HL-60 (cell line): Measurements from ENCODE around the gene PWWP2B.

ENCODE experiments used
- DNase-seq, 2 experiments: peaks; one replicate each; pipeline ENCODE4 v3.0.0-alpha.2; 2010 to 2020; ENCODE audit warnings: low read depth in 1 of 2, low spot score in 1 of 2
- H3K27ac ChIP-seq: fragments of 250-450 bp; sonication (Bioruptor Pico); replicated peaks from 2 replicates; pipeline ENCODE4 v1.5.1; 2020; ENCODE audit warnings: mild to moderate bottlenecking, moderate library complexity
- H3K27me3 ChIP-seq: fragments of 250-450 bp; sonication (Bioruptor Pico); 2 replicates; pipeline ENCODE4 v1.5.1; 2021; ENCODE audit warnings: mild to moderate bottlenecking, moderate library complexity; ENCODE audit not compliant: insufficient read depth, poor library complexity, severe bottlenecking
- H3K4me3 ChIP-seq: replicated peaks from 2 replicates; pipeline ENCODE4 v1.5.1; 2011; ENCODE audit warnings: mild to moderate bottlenecking, control low read depth, low read length; ENCODE audit not compliant: insufficient read depth
- GABPA ChIP-seq: IDR thresholded peaks from 2 replicates; pipeline ENCODE4 v1.6.1; 2012; ENCODE audit warnings: low read depth
- POLR2AphosphoS5 ChIP-seq: IDR thresholded peaks from 2 replicates; pipeline ENCODE4 v1.6.1; 2012; ENCODE audit warnings: low read depth
- SPI1 ChIP-seq: IDR thresholded peaks from 2 replicates; pipeline ENCODE4 v1.6.1; 2012; ENCODE audit warnings: low read depth, mild to moderate bottlenecking, borderline replicate concordance
- TF ChIP-seq, protein P1 (sequence below): IDR thresholded peaks from one replicate; pipeline ENCODE4 v1.5.1; 2011; ENCODE audit warnings: low read length, control low read depth, inconsistent platforms; ENCODE audit not compliant: insufficient read depth
- TF ChIP-seq, protein P2 (sequence below): IDR thresholded peaks from 2 replicates; pipeline ENCODE4 v1.6.1; 2012; ENCODE audit warnings: low read depth; ENCODE audit not compliant: insufficient replicate concordance

PWWP2B gene

DNA sequence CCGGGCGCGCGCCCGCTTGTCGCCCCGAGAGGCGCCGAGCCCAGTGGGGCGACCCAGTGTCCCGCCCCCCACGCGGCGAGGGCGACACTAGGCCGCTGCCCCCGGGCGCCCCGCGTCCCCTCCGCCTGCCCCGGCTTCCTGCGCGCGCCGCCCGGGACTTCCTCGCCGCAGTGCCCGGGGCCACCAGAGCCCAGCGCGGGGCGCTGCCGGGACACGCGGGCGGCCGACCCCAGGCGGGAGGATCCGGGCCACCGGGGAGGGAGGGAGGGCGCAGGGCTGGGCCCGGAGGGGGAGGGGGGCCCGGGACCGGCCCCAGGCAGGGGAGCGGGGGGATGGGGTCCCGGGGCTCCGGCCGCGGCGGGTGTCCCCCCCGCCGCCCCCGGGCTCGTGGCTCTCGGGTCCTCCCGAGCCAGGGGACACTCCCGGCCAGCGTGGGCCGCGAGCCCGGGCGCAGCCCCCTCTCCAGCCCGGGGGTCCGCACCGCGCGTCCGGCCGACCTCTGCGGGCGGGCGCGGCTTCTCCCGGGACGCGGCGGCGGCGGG, 435 bp upstream of the PWWP2B start:
- TF ChIP-seq GABPA, result no peak
- TF ChIP-seq, protein P1, sequence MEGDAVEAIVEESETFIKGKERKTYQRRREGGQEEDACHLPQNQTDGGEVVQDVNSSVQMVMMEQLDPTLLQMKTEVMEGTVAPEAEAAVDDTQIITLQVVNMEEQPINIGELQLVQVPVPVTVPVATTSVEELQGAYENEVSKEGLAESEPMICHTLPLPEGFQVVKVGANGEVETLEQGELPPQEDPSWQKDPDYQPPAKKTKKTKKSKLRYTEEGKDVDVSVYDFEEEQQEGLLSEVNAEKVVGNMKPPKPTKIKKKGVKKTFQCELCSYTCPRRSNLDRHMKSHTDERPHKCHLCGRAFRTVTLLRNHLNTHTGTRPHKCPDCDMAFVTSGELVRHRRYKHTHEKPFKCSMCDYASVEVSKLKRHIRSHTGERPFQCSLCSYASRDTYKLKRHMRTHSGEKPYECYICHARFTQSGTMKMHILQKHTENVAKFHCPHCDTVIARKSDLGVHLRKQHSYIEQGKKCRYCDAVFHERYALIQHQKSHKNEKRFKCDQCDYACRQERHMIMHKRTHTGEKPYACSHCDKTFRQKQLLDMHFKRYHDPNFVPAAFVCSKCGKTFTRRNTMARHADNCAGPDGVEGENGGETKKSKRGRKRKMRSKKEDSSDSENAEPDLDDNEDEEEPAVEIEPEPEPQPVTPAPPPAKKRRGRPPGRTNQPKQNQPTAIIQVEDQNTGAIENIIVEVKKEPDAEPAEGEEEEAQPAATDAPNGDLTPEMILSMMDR, result no peak
- TF ChIP-seq, protein P2, sequence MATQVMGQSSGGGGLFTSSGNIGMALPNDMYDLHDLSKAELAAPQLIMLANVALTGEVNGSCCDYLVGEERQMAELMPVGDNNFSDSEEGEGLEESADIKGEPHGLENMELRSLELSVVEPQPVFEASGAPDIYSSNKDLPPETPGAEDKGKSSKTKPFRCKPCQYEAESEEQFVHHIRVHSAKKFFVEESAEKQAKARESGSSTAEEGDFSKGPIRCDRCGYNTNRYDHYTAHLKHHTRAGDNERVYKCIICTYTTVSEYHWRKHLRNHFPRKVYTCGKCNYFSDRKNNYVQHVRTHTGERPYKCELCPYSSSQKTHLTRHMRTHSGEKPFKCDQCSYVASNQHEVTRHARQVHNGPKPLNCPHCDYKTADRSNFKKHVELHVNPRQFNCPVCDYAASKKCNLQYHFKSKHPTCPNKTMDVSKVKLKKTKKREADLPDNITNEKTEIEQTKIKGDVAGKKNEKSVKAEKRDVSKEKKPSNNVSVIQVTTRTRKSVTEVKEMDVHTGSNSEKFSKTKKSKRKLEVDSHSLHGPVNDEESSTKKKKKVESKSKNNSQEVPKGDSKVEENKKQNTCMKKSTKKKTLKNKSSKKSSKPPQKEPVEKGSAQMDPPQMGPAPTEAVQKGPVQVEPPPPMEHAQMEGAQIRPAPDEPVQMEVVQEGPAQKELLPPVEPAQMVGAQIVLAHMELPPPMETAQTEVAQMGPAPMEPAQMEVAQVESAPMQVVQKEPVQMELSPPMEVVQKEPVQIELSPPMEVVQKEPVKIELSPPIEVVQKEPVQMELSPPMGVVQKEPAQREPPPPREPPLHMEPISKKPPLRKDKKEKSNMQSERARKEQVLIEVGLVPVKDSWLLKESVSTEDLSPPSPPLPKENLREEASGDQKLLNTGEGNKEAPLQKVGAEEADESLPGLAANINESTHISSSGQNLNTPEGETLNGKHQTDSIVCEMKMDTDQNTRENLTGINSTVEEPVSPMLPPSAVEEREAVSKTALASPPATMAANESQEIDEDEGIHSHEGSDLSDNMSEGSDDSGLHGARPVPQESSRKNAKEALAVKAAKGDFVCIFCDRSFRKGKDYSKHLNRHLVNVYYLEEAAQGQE, result no peak
- TF ChIP-seq SPI1, result no peak
- Histone ChIP-seq H3K4me3 (peak overlapping the region; percentile 23), H3K27ac (no peak overlapping the region), H3K27me3 (no peaks in the 10 kb centered on the region)
- DNase-seq, result peak; percentile 55 to 56

DNA sequence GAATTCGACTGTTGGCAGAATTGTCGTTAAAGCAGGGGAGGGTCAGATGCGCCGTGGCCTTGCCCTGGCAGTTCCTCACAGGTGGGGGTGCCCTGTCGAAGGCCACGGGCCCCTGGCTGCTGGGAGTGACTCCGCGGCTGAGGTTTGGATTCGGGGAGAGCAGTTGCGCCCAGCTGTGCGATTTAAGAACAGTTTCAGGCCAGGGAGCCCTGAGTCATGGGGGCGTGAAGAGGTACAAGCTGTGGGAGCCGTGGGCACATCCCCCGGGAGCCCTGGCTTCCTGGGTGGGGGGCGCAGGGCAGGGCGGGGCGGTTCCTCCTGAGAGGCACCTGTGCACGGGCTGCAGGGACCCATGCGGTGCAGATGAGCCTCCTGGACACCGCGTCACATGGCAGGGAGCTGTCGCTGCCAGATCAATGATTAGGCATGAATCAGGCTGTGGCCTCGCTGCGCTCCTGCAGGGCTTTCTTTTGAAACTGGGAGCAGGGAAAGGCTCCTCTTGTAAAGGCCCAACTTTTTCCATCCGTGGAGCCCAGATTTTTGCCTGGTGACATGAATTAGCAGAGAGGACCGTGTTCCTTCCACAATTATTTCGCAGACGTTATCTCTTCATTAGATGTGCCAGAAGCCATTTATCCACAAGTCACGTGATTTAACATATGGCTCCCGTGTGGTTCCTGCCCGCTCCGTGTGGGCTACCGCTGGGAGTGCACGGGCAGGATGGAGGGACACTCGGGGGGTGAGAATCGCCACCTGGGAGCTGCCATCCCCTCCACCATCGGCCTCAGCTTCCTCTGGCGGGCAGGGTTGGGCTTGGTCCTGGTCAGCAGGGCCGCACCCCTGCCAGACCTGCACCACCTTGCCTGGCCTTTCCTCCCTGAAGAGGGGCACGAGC, 918 bp downstream of the PWWP2B start:
- TF ChIP-seq SPI1, result 0 out of 2 replicates have a peak, but pooled peaks have one; percentile 24
- TF ChIP-seq, protein P2, result no peak
- H3K27me3 ChIP-seq, result no peaks in the 10 kb centered on the region
- H3K4me3 ChIP-seq, result peak overlapping the region; percentile 60
- H3K27ac ChIP-seq, result peak overlapping the region; percentile 73
- peak in 1 of 2 experiments; percentile 53 for DNase-seq

DNA sequence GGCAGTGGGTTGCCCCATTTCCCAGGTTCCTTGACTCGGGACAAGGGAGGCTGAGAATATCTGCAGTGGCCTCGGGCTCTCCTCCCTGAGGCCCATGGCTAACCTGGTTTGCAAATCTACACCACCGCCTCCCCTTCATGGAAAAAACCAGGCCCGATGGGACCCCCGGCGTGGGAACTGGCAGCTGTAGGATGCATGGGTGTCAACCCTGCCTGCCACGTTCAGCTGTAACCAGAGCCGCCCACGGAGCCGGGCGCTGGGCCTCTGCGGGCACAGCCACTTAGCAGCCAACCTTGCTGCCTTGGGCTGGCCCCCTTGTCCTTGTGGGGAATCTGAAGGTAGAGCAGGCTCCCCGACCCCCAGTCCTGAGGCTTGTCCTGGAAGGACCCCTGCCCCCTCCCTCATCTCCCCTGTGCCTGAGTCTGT, 1.6 kb downstream of the PWWP2B start:
- TF ChIP-seq GABPA, result no peak
- TF ChIP-seq SPI1, result no peak
- TF ChIP-seq, protein P1, result no peak
- TF ChIP-seq, protein P2, result no peak
- TF ChIP-seq POLR2AphosphoS5, result no peak
- Histone ChIP-seq H3K27me3 (no peaks in the 10 kb centered on the region), H3K4me3 (peak overlapping the region; percentile 60; the same call in 1 of the 2 replicates), H3K27ac (no peak overlapping the region)
- no peak for DNase-seq
